GM23338 (cell line): Measurements from ENCODE around the gene EIF4G3.

ENCODE experiments used
- CREB1 ChIP-seq: fragments of 250-450 bp; sonication (Bioruptor Pico); IDR thresholded peaks from 2 replicates; pipeline ENCODE4 v1.5.0; 2020; ENCODE audit warnings: low read depth, mild to moderate bottlenecking, moderate library complexity
- EZH2phosphoT487 ChIP-seq: fragments of 200-600 bp; sonication (generic); IDR thresholded peaks from one replicate; pipeline ENCODE4 v1.8.1; 2018; ENCODE audit warnings: antibody characterized with exemption; ENCODE audit not compliant: unreplicated experiment
- STAT1 ChIP-seq: IDR thresholded peaks from one replicate; pipeline ENCODE4 v1.6.1; 2016; ENCODE audit warnings: antibody characterized with exemption; ENCODE audit not compliant: unreplicated experiment
- ZNF114 ChIP-seq: fragments of 250-450 bp; sonication (Bioruptor Pico); IDR thresholded peaks from 2 replicates; pipeline ENCODE4 v1.5.0; 2020; ENCODE audit warnings: mild to moderate bottlenecking, moderate library complexity
- TF ChIP-seq, protein P1 (sequence below), 2 experiments: fragments of 200-600 bp in 1 of 2; sonication (generic) in 1 of 2; conservative IDR thresholded peaks; 2 replicates each; pipeline versions ENCODE4 v1.5.1 to v1.6.1; 2016 to 2017; ENCODE audit warnings: antibody characterized with exemption in 2 of 2, low read depth in 2 of 2, mild to moderate bottlenecking in 2 of 2, moderate library complexity in 1 of 2

DNA sequence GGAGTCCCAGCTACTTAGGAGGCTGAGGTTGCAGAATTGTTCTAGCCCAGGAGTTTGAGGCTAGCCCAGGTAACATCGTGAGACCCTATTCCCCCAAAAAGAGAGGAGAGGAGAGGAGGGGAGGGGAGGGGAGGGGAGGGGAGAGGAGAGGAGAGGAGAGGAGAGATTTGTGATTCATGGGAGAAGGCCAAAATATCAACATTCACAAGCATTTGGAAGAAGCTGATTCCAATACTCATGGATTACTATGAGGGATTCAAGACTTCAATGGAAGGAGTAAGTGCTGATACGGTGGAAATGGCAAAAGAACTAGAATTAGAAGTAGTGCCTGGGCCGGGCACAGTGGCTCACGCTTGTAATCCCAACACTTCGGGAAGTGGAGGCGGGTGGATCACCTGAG is 187.8 kb downstream of the EIF4G3 start:
- TF ChIP-seq, protein P1, sequence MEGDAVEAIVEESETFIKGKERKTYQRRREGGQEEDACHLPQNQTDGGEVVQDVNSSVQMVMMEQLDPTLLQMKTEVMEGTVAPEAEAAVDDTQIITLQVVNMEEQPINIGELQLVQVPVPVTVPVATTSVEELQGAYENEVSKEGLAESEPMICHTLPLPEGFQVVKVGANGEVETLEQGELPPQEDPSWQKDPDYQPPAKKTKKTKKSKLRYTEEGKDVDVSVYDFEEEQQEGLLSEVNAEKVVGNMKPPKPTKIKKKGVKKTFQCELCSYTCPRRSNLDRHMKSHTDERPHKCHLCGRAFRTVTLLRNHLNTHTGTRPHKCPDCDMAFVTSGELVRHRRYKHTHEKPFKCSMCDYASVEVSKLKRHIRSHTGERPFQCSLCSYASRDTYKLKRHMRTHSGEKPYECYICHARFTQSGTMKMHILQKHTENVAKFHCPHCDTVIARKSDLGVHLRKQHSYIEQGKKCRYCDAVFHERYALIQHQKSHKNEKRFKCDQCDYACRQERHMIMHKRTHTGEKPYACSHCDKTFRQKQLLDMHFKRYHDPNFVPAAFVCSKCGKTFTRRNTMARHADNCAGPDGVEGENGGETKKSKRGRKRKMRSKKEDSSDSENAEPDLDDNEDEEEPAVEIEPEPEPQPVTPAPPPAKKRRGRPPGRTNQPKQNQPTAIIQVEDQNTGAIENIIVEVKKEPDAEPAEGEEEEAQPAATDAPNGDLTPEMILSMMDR (conservative IDR thresholded peaks at IDR 0.05; ENCODE audit: low read depth in 2 of 2) = no peak
- TF ChIP-seq STAT1 (no peak), CREB1 (CRISPR knock-in tag) (no peak), EZH2phosphoT487 (no peak), ZNF114 (CRISPR knock-in tag) (no peak)
